Gastroesophageal sphincter (tissue), 4 donors: ENCODE results near the gene TTC7B. TPM values are rescaled to one million over a fixed set of nuclear protein-coding genes. Genes with fewer than 3 reads are reported as not detected.

Experiments
- ATAC-seq: fragments of 150-250 bp; one replicate; pipeline ENCODE4 v1.9.1; 2016; ENCODE audit warnings: mild to moderate bottlenecking, moderate library complexity
- H3K27ac ChIP-seq, 4 donors: fragments of 200-600 bp; sonication (generic) in 3 of 4; 1 replicate in 3 of 4; 2 replicates in 1 of 4; pipeline ENCODE4 v1.5.1; 2016 to 2019
- H3K27me3 ChIP-seq: fragments of 200-600 bp; sonication (generic); one replicate; pipeline ENCODE4 v1.5.1; 2019
- H3K36me3 ChIP-seq, 2 donors: fragments of 200-600 bp; sonication (generic); one replicate each; pipeline ENCODE4 v1.5.1; 2019; ENCODE audit warnings: control low read depth in 1 of 2
- H3K4me1 ChIP-seq, 3 donors: fragments of 200-600 bp; sonication (generic); 1 replicate in 2 of 3; 2 replicates in 1 of 3; pipeline ENCODE4 v1.5.1; 2016 to 2019; ENCODE audit warnings: control low read depth in 2 of 3
- H3K4me3 ChIP-seq, 2 donors: fragments of 200-600 bp; sonication (generic); one replicate each; pipeline ENCODE4 v1.5.1; 2019; ENCODE audit warnings: mild to moderate bottlenecking in 1 of 2, moderate library complexity in 1 of 2
- H3K9me3 ChIP-seq, 3 donors: fragments of 200-600 bp; sonication (generic); one replicate each; pipeline ENCODE4 v1.5.1; 2017 to 2019; ENCODE audit warnings: control low read depth in 2 of 3
- EP300 ChIP-seq: sonication (generic); formaldehyde crosslinking; IDR thresholded peaks from one replicate; pipeline ENCODE4 v1.6.1; 2017; ENCODE audit warnings: antibody characterized with exemption, mild to moderate bottlenecking
- POLR2A ChIP-seq, 2 donors: fragments of 450-650 bp; IDR thresholded peaks; one replicate each; pipeline ENCODE4 v1.6.1; 2017; ENCODE audit warnings: antibody characterized with exemption in 2 of 2, mild to moderate bottlenecking in 2 of 2, moderate library complexity in 1 of 2
- POLR2AphosphoS5 ChIP-seq: sonication (generic); formaldehyde crosslinking; IDR thresholded peaks from one replicate; pipeline ENCODE4 v1.6.1; 2017; ENCODE audit warnings: antibody characterized with exemption
- WGBS, 2 donors: methylation state at CpG; one replicate each; pipeline ENCODE4 v1.1.5; 2018; ENCODE audit warnings: low coverage in 1 of 2; 5-methylcytosine and 5-hydroxymethylcytosine counted together
- total RNA-seq, 4 donors: library from RNA; depleted of rRNA; stranded (reverse); fragments of >200 nt; gene quantifications; one replicate each; pipeline ENCODE4 v1.1.0, GENCODE V29; 2016
- TF ChIP-seq, protein P1 (sequence below), 4 experiments: fragments of 200-600 bp in 2 of 4; fragments of 450-650 bp in 2 of 4; sonication (generic) in 1 of 4; IDR thresholded peaks; one replicate each; pipeline ENCODE4 v1.5.1; 2017 to 2019; ENCODE audit warnings: antibody characterized with exemption in 4 of 4, mild to moderate bottlenecking in 2 of 4, moderate library complexity in 2 of 4

Gene TTC7B
- total RNA-seq, 4 donors from 2014 or later = 59.0 to 170 (median 64.1) TPM

DNA sequence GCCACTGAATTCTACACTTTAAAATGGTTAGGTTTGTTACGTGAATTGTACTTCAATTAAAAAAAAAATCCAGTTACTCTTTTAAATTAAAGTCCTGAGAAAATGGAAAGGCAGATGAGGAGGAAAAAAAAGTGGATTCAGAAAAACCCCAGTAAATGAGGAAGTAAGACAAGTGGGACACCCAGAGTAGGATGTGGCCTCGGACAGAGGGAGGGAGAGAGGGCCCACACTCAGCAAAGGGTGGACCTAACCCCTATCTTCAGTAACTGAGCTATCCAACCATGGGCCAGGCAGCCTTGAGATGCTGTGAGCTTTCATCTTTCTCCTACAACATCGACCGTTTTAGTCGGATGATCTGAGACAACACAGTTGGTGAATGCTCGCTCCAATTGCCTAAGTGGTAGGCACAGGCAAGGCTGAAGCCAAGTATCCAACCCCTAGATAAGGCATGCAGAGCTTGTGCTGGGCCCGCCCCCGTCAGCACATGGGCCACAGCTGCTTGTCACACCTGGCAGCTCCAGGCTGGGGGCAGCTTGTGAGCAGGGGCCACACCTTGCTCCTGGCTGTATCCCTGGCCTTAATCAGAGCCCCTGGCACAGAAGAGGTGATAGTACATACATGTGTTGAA lies 142.1 kb downstream of the TTC7B start:
- Histone ChIP-seq H3K27me3 (no peaks in the 10 kb centered on the region), H3K4me1 (peaks cover 3 to 65% (median 11%) of the 10 kb centered on the region in 3 donors), H3K27ac (peak overlapping the region in 2 of 4 donors; percentile 72 to 74), H3K36me3 (peaks cover 0 to 36% of the 10 kb centered on the region in 2 donors), H3K9me3 (no peaks in the 10 kb centered on the region), H3K4me3 (no peak overlapping the region)
- no peak for TF ChIP-seq EP300
- no peak for TF ChIP-seq POLR2AphosphoS5
- TF ChIP-seq, protein P1, sequence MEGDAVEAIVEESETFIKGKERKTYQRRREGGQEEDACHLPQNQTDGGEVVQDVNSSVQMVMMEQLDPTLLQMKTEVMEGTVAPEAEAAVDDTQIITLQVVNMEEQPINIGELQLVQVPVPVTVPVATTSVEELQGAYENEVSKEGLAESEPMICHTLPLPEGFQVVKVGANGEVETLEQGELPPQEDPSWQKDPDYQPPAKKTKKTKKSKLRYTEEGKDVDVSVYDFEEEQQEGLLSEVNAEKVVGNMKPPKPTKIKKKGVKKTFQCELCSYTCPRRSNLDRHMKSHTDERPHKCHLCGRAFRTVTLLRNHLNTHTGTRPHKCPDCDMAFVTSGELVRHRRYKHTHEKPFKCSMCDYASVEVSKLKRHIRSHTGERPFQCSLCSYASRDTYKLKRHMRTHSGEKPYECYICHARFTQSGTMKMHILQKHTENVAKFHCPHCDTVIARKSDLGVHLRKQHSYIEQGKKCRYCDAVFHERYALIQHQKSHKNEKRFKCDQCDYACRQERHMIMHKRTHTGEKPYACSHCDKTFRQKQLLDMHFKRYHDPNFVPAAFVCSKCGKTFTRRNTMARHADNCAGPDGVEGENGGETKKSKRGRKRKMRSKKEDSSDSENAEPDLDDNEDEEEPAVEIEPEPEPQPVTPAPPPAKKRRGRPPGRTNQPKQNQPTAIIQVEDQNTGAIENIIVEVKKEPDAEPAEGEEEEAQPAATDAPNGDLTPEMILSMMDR (IDR thresholded peaks at IDR 0.05) = no peak
- TF ChIP-seq POLR2A (IDR thresholded peaks at IDR 0.05) = no peak
- WGBS, 2 donors = 72 to 94% methylated on average over 2 of the region's 8 CpGs
- no peak for ATAC-seq

DNA sequence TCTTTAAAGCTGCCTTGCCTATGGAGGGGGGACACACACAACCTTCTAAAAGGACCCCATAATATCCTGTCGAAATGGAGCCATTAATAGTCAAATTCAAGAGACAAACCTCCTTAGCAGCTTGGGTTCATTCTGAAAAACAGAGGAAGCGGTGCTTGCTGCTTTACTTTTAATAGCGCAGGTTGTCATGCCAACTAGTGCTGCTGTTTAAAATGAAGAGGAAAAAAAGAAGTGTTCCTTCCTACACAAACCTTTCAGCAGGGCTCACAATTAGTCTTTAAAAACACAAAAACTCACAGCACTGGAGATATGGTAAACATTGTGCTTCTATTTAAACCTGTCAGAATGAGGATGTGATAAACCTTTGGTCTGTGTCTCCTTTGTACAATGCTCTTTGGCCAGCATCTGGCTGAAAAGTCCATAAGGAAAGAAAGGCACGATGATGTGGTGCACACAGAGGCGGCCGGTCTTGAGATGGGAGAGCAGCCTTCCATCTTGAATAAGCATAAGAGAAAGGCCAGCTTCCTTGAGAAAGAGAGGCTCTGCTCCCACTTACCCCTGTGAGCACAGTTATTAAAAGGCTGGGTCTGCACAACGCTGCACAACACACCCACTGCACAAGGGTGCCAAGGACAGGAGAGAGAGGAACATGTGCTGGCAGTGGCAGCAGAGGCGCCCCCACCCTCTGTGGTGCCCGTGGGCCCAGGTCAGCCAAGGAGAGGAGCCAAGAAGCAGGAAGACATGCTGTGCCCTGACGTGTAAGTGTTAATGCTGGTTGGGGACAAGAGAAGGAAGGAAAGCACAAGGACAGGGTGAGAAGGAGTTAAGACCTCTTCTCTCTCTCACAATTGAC lies 144.6 kb downstream of the TTC7B start:
- WGBS, 2 donors = 44 to 53% methylated on average over 6 to 7 of the region's 10 CpGs
- TF ChIP-seq, protein P1 (IDR thresholded peaks at IDR 0.05) = no peak
- TF ChIP-seq EP300 (no peak), POLR2AphosphoS5 (no peak), POLR2A (IDR thresholded peaks at IDR 0.05) (no peak)
- peak overlapping the region in 3 of 4 donors; percentile 2 to 67 (median 48) for H3K27ac ChIP-seq
- peaks cover 3 to 46% (median 6%) of the 10 kb centered on the region in 3 donors for H3K4me1 ChIP-seq
- H3K4me3 ChIP-seq = no peak overlapping the region
- no peak for ATAC-seq
- peaks cover 0 to 32% of the 10 kb centered on the region in 2 donors for H3K36me3 ChIP-seq
- no peaks in the 10 kb centered on the region for H3K27me3 ChIP-seq
- no peaks in the 10 kb centered on the region for H3K9me3 ChIP-seq

DNA sequence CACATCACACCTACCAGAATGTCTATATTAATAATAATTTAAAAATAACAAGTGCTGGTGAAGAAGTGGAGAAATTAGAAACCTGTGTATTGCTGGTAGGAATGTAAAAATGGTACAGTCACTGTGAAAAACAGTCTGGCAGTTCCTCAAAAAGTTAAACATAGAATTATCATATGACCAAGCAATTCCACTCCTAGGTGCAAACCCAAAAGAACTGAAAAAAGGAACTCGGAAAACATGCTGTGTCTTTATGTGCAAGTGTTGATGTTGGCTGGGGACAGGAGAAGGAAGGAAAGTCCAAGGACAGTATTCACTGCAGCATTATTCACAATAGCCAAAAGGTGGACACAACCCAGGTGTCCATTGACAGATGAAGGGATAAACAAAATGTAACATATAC lies 146.5 kb downstream of the TTC7B start:
- no peak overlapping the region for H3K27ac ChIP-seq
- no peaks in the 10 kb centered on the region for H3K9me3 ChIP-seq
- no peak for ATAC-seq
- no peaks in the 10 kb centered on the region for H3K27me3 ChIP-seq
- H3K36me3 ChIP-seq = peaks cover 0 to 23% of the 10 kb centered on the region in 2 donors
- no peak overlapping the region for H3K4me3 ChIP-seq
- WGBS, 2 donors = 83 to 88% methylated on average over 1 of the region's 1 CpG
- TF ChIP-seq, protein P1 (IDR thresholded peaks at IDR 0.05) = no peak
- TF ChIP-seq EP300 (no peak), POLR2A (IDR thresholded peaks at IDR 0.05) (no peak), POLR2AphosphoS5 (no peak)
- peaks cover 3 to 39% (median 4%) of the 10 kb centered on the region in 3 donors for H3K4me1 ChIP-seq

DNA sequence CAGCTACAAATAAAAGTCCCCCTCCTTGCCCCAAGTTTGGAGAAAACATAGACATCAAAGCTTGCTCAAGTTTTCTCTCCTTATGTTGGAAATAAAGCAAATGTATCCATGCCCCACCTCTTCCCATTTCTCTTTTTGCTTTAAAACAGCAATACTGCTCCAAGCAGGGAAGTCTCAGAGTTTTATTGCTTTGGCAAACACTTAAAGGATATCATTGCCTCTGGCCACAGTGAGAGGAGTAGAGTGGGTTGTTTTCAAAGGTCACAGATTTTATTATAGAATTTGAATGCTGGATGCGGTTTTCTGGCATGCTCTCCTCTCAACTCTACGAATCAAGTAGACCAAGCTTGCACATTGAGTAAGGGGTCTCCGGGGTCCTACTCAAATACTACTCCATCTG lies 149.7 kb downstream of the TTC7B start:
- H3K9me3 ChIP-seq = no peaks in the 10 kb centered on the region
- TF ChIP-seq EP300 (no peak), POLR2AphosphoS5 (no peak), POLR2A (IDR thresholded peaks at IDR 0.05) (no peak)
- TF ChIP-seq, protein P1 (IDR thresholded peaks at IDR 0.05) = no peak
- 71 to 75% methylated on average over 2 to 3 of the region's 3 CpGs for WGBS, 2 donors
- H3K27ac ChIP-seq = no peak overlapping the region
- no peaks in the 10 kb centered on the region for H3K27me3 ChIP-seq
- no peak overlapping the region for H3K4me3 ChIP-seq
- H3K36me3 ChIP-seq = peaks cover 0 to 1% of the 10 kb centered on the region in 2 donors
- peaks cover 3 to 35% (median 4%) of the 10 kb centered on the region in 3 donors for H3K4me1 ChIP-seq
- ATAC-seq = no peak
